PC-9 (cell line): ENCODE data around the gene DUS1L. TPM values are rescaled to one million over a fixed set of nuclear protein-coding genes. Genes with fewer than 3 reads are reported as not detected.

Experiments
- BruUV-seq: library from RNA; stranded (reverse); fragments of 400-500 nt; replicated peaks from 2 replicates; lab custom pipeline; 2021; lab: Mats Ljungman, UMichigan
- CTCF ChIA-PET: fragments of 300-600 bp; sonication (Branson Sonifier 250); formaldehyde crosslinking; loops from one replicate; lab custom pipeline; 2022; ENCODE audit warnings: antibody characterized with exemption; lab: Charles Lee
- POLR2A ChIA-PET: fragments of 300-600 bp; sonication (Branson Sonifier 250); formaldehyde crosslinking; loops from one replicate; lab custom pipeline; 2022; ENCODE audit warnings: antibody characterized with exemption; ENCODE audit not compliant: unreplicated experiment; lab: Charles Lee
- DNase-seq, 2 experiments: peaks; one replicate each; pipeline versions ENCODE4 v3.0.0 to v3.0.0-alpha.2; 2015 to 2022; ENCODE audit warnings: mixed read lengths in 1 of 2
- H2AFZ ChIP-seq: fragments of 200-600 bp; sonication (generic); 2 replicates; pipeline ENCODE4 v1.8.1; 2017; ENCODE audit warnings: antibody characterized with exemption
- H3F3A ChIP-seq: fragments of 200-600 bp; sonication (generic); 2 replicates; pipeline ENCODE4 v1.8.1; 2017; ENCODE audit warnings: antibody characterized with exemption, mild to moderate bottlenecking, low read depth; ENCODE audit not compliant: insufficient read depth
- H3K27ac ChIP-seq: fragments of 200-600 bp; sonication (generic); 2 replicates; pipeline ENCODE4 v1.6.1; 2016; ENCODE audit warnings: mixed run types
- H3K27me3 ChIP-seq: fragments of 200-600 bp; sonication (generic); 2 replicates; pipeline ENCODE4 v1.6.1; 2016; ENCODE audit warnings: low read depth, mixed run types; ENCODE audit not compliant: insufficient read depth
- H3K36me3 ChIP-seq: fragments of 200-600 bp; sonication (generic); 2 replicates; pipeline ENCODE4 v1.6.1; 2016; ENCODE audit warnings: low read depth, mixed run types
- H3K4me1 ChIP-seq: fragments of 200-600 bp; sonication (generic); replicated peaks from 2 replicates; pipeline ENCODE4 v1.6.1; 2016; ENCODE audit warnings: mixed run types; ENCODE audit not compliant: insufficient read depth
- H3K4me2 ChIP-seq: fragments of 200-600 bp; sonication (generic); 2 replicates; pipeline ENCODE4 v1.6.1; 2017; ENCODE audit warnings: mixed run types
- H3K4me3 ChIP-seq: fragments of 200-600 bp; sonication (generic); 2 replicates; pipeline ENCODE4 v1.6.1; 2016; ENCODE audit warnings: mixed run types
- H3K79me2 ChIP-seq: fragments of 200-600 bp; sonication (generic); 2 replicates; pipeline ENCODE4 v1.6.1; 2017; ENCODE audit warnings: low read depth, mixed run types
- H3K9me2 ChIP-seq: fragments of 200-600 bp; sonication (generic); 2 replicates; pipeline ENCODE4 v1.8.1; 2017; ENCODE audit warnings: mild to moderate bottlenecking; ENCODE audit not compliant: insufficient read depth
- H3K9me3 ChIP-seq: fragments of 200-600 bp; sonication (generic); 2 replicates; pipeline ENCODE4 v1.8.1; 2016; ENCODE audit warnings: low read depth; ENCODE audit not compliant: insufficient read depth
- H4K20me1 ChIP-seq: fragments of 200-600 bp; sonication (generic); 2 replicates; pipeline ENCODE4 v1.8.1; 2017; ENCODE audit not compliant: insufficient read depth
- EZH2 ChIP-seq: fragments of 200-600 bp; sonication (generic); IDR thresholded peaks from 2 replicates; pipeline ENCODE4 v1.8.0; 2017; ENCODE audit warnings: antibody characterized with exemption, low read depth
- intact Hi-C: fragments of 100-400 bp; cut with micrococcal nuclease; formaldehyde crosslinking; loops from one replicate; pipeline ENCODE4 v1.10.0; 2022; ENCODE audit not compliant: unreplicated experiment
- total RNA-seq: library from RNA; stranded (reverse); gene quantifications from 2 replicates; pipeline ENCODE4 v1.2.3, GENCODE V29; 2021
- TF ChIP-seq, protein P1 (sequence below): fragments of 200-600 bp; sonication (generic); conservative IDR thresholded peaks from 2 replicates; pipeline ENCODE4 v1.6.1; 2017; ENCODE audit warnings: mixed run types, antibody characterized with exemption, mild to moderate bottlenecking, moderate library complexity

Gene DUS1L
- total RNA-seq, 1 experiment from 2014 or later: 138 TPM

- no peaks in the 10 kb centered on the region for H3K79me2 ChIP-seq
- H3F3A ChIP-seq: peaks cover 20% of the 10 kb centered on the region
- TF ChIP-seq EZH2: no peak
- TF ChIP-seq, protein P1, sequence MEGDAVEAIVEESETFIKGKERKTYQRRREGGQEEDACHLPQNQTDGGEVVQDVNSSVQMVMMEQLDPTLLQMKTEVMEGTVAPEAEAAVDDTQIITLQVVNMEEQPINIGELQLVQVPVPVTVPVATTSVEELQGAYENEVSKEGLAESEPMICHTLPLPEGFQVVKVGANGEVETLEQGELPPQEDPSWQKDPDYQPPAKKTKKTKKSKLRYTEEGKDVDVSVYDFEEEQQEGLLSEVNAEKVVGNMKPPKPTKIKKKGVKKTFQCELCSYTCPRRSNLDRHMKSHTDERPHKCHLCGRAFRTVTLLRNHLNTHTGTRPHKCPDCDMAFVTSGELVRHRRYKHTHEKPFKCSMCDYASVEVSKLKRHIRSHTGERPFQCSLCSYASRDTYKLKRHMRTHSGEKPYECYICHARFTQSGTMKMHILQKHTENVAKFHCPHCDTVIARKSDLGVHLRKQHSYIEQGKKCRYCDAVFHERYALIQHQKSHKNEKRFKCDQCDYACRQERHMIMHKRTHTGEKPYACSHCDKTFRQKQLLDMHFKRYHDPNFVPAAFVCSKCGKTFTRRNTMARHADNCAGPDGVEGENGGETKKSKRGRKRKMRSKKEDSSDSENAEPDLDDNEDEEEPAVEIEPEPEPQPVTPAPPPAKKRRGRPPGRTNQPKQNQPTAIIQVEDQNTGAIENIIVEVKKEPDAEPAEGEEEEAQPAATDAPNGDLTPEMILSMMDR: no peak
- BruUV-seq: no TSS peak
- intact Hi-C loops: no loop called here
- no peaks in the 10 kb centered on the region for H3K36me3 ChIP-seq
- H3K4me3 ChIP-seq: no peak overlapping the region
- no peak for DNase-seq
- peaks cover 14% of the 10 kb centered on the region for H4K20me1 ChIP-seq
- no peak overlapping the region for H3K27ac ChIP-seq
- H3K9me2 ChIP-seq: no peaks in the 10 kb centered on the region
- H3K4me2 ChIP-seq: no peak overlapping the region
- H3K9me3 ChIP-seq: no peaks in the 10 kb centered on the region
- H3K4me1 ChIP-seq: no peaks in the 10 kb centered on the region
- no peaks in the 10 kb centered on the region for H3K27me3 ChIP-seq
- POLR2A ChIA-PET: interaction anchor here (0.6 to 0.7 kb wide), 2 partner anchors 357 to 366 kb away, joined by 8 to 18 read pairs; no protein-coding TSS in a partner anchor
- CTCF ChIA-PET: no interaction called here
- H2AFZ ChIP-seq: no peak overlapping the region
Measured at GRCh38 chr17:82077617-82078358, 12.2 kb upstream of the DUS1L start.

DNA sequence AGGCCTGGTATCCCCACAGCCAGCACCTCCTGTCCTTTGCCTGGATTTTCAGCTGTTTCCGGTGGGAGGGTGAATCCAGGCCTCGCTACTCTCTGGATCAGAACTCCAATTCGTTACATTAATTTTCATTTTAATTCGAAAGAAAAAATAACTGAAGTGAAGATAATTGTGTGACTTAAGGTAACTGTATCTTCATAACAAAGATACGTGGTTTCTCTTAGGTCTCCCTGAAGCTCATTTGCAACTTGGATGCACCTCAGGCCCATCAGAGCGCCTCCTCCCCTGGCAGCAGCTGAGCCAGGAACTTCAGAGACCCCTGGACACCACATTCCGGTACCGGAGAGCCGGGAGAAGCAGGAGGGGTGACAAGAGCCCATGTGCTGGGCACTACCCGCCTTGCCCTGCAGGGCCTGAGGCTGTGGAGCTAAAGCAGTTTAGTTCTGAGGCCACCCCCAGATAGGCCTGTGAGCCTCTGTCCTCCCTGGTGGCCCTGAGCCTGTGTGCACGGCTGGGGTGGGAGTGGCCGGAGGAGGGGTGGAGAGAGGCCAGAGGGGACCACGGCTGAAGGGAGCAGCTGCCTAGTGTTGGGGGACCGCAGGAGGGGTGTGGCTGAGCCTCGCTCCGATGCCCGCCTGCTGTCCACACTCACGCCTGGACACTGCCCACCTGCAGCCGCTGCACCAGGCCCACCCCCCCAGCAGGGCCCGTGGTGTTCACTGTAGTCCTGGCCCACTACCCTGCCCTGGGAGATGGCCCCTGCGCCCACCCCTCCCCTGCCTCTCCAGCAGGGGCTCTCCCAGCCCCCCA, 11.4 kb upstream of the DUS1L start:
- CTCF ChIA-PET: no interaction called here
- no peak overlapping the region for H3K27ac ChIP-seq

More for the DNA sequence above, 11.4 kb upstream of the DUS1L start:
- POLR2A ChIA-PET: interaction anchor here (0.6 kb wide), 1 partner anchor 365 kb away, joined by 18 read pairs; no protein-coding TSS in a partner anchor
- H3F3A ChIP-seq: peaks cover 20% of the 10 kb centered on the region
- no peak overlapping the region for H3K4me2 ChIP-seq
- no peaks in the 10 kb centered on the region for H3K9me2 ChIP-seq
- no TSS peak for BruUV-seq
- no peaks in the 10 kb centered on the region for H3K9me3 ChIP-seq
- H3K79me2 ChIP-seq: no peaks in the 10 kb centered on the region
- H2AFZ ChIP-seq: no peak overlapping the region
- no peak for TF ChIP-seq EZH2
- TF ChIP-seq, protein P1: no peak
- intact Hi-C loops: no loop called here
- H3K4me1 ChIP-seq: no peaks in the 10 kb centered on the region
- no peak overlapping the region for H3K4me3 ChIP-seq
- no peaks in the 10 kb centered on the region for H3K36me3 ChIP-seq
- H4K20me1 ChIP-seq: peaks cover 14% of the 10 kb centered on the region
- no peak for DNase-seq
- H3K27me3 ChIP-seq: no peaks in the 10 kb centered on the region
